GM18507 (cell line): ENCODE data around the gene CDK2AP2.
"Not testable (repeated sequence)": the region's sequence is repeated elsewhere in the genome, so short reads cannot be mapped to it uniquely, and the experiment has no call there.

Experiments used
- DNase-seq: peaks from one replicate; pipeline ENCODE4 v3.0.0; 2011; ENCODE audit warnings: low read depth; ENCODE audit not compliant: insufficient read length; ENCODE audit errors: extremely low spot score
- FAIRE-seq: peaks from 2 replicates; lab custom pipeline; 2011; peaks lifted over from hg19 to GRCh38; lab: Jason Lieb, UNC

CDK2AP2 gene

GRCh38 chr11:67525275-67525976 lies 17.5 kb upstream of the CDK2AP2 start:
- FAIRE-seq (no peak), DNase-seq (no peak)

GRCh38 chr11:67524480-67524808 lies 16.5 kb upstream of the CDK2AP2 start:
- DNase-seq (no peak), FAIRE-seq (no peak)

DNA sequence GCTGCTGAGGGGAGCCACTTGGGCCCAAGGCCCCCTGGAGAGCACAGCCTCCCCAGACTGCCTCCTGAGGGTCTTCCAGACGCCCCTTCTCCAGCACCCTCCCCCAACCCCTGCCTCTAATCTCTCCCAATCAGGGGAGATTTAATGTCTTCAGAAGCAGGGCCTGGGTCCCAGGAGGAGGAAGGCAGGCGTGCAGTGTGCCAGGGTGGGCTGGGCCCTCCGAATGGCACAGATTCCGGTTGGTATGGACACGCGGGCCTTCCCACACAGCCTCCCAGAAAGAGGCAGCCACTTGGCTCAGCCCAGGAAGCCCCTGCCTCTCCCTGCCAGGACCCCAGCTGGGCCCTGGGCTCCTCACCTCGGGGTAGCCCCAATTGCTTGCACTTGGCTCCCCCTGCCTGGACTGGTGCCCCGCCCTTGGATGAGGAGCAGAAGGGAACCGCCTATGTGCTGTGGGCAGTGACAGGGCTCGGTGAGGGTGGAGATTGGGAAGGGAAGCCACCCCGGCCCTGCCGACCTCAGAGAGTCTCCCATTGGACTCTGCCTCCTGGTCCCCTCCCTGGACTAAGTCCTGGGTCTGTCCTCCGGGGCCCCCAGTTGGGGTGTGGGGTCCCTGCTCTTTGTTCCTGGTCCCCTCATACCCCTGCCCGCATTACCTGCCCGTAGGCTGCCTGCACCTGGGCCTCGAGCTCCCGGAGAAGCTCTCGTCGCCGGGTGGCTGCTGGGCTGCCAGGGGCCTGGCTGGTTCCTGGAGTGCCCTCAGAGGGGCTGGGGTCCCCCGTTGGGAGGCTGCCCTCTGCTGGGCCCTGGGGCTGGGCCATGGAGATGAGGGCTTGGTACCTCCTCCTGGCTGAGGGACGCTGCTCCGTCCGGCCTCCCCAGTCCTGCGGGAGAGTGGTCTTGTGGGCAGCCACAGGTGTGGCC lies 15.9 kb upstream of the CDK2AP2 start:
- no peak for DNase-seq
- no peak for FAIRE-seq

- no peak for FAIRE-seq
- no peak for DNase-seq
These were observed 15.0 kb upstream of the CDK2AP2 start, which contains the start of gene CABP2 for GRCh38 chr11:67522844-67523555. Gene CABP2 (minus strand): TSS chr11:67523446. CDS start chr11:67523326, 120 bp downstream.

GRCh38 chr11:67522338-67522737 lies 14.4 kb upstream of the CDK2AP2 start:
- no peak for DNase-seq
- FAIRE-seq = no peak

DNA sequence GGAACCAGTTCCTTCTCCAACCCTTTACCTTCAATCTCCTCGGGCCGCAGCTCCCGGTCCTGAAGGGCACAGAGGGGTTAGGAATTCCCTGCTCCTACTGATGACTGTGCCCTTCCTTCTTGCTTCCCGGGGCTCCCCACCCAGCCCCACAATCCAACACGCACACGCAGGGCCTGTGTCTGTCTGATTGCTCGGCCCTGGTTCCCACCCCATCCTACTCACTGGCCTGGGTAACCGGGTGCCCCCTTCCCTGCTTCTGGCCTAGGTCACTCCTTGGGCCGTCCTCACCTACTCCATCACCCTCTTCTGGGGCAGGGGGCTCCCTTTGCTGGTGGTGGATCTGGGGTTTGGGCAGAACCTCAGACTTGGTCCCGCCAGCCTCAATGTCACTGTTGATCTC lies 14.0 kb upstream of the CDK2AP2 start:
- DNase-seq (no peak), FAIRE-seq (no peak)

DNA sequence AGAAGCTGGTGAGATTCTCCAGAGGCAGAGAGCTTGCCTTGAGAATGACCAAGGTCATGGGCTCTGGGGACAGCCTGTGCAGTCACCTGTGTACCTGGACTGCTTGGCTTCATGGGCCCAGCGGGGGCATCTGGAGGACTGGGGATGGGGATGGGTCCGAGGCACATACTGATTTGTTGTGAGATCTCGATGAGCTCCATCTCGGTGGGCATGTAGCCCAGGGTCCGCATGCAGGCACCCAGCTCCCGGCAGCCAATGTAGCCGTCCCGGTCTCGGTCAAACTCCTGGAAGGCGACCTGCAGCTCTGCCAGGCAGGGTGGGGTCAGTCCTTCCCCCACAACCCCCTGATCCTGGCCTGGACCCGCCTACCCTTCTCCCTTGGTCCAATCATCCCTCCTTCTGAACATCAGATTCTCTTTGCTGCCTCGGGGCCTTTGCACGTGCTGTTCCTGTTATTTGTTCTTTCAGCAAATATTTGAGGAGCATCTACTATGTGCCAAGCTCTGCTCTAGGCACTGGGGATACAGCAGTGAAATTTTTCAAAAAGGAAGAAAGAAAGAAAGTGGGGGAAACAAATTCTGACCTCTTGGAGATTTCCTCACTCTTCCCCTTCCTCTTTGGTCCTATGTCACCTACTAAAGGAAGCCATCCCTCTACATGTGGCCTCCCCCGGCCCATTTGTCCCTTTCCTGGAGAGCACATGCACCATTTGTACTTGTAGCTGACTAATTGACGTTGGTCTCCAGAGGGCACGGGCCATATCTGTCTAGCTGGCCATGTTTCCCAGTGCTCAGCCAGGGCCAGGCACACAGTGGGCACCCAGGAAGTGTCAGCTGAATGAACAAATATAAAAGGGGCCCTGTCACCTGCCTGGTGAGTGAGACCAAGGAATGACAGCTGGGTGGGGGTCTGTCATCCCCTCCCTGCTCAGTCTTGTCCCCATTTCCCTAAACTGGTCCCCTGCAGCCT lies 13.2 kb upstream of the CDK2AP2 start:
- FAIRE-seq (no peak), DNase-seq (no peak)

DNA sequence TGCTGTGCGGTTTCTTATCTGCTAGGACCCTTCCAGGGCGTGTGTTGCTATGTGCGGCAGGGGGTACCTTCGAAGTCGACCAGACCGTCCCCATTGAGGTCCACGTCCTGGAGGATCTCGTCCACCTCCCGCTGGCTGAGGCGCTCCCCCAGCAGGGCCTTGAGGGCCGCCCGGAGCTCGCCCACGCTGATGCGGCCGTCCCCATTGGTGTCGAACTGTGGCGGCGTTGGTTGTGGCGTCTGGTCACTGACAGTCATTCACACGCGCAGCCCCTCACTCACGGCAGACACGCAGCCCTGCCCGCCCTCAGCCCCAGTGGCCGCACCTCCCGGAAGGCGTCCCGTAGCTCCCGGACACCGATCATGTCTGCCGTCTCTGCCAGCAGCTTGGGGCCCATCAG lies 11.8 kb upstream of the CDK2AP2 start:
- DNase-seq (no peak), FAIRE-seq (no peak)

- no peak for FAIRE-seq
- DNase-seq = no peak
These were observed 10.0 kb upstream of the CDK2AP2 start for GRCh38 chr11:67517784-67518552.

- no peak for DNase-seq
- no peak for FAIRE-seq
These were observed 8.8 kb upstream of the CDK2AP2 start for GRCh38 chr11:67516806-67517205.

GRCh38 chr11:67514116-67514515 lies 6.2 kb upstream of the CDK2AP2 start:
- FAIRE-seq = no peak

DNA sequence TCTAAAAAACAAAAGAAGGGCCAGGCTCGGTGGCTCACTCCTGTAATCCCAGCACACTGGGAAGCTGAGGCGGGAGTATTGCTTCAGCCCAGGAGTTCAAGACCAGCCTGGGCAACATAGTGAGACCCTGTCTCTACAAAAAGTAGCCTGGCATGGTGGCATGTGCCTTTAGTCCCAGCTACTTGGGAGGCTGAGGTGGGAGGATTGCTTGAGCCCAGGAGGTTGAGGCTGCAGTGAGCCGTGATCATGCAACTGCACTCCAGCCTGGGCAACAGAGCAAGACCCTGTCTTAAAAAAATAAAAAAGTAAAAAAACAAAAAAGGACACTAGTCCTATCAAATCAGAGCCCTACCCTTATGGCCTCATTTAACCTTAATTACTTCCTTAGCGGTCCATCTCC lies 3.6 kb upstream of the CDK2AP2 start:
- not testable (repeated sequence) for FAIRE-seq, DNase-seq

More at GRCh38 chr11:67514116-67514515, 6.2 kb upstream of the CDK2AP2 start:
- DNase-seq = no peak

GRCh38 chr11:67510023-67510345 lies 2.0 kb upstream of the CDK2AP2 start:
- FAIRE-seq (no peak), DNase-seq (no peak)

- FAIRE-seq = no peak
- DNase-seq = peak; percentile 99
These were observed 642 bp upstream of the CDK2AP2 start for GRCh38 chr11:67508486-67509121.

- DNase-seq = no peak
These were observed 609 bp downstream of the CDK2AP2 start for GRCh38 chr11:67507242-67507863.

GRCh38 chr11:67506426-67507051 lies 1.4 kb downstream of the CDK2AP2 start:
- FAIRE-seq = no peak
- DNase-seq = no peak

More at GRCh38 chr11:67507242-67507863, 609 bp downstream of the CDK2AP2 start:
- FAIRE-seq = no peak
